B cell (primary cell): ENCODE results near the gene MEPCE. TPM values are rescaled to one million over a fixed set of nuclear protein-coding genes. Genes with fewer than 3 reads are reported as not detected.

ENCODE experiments used
- ATAC-seq: fragments of 200-7000 bp; cut with Tn5 transposase; one replicate; pipeline ENCODE4 v1.10.0; 2021; ENCODE audit warnings: low read depth, mild to moderate bottlenecking, moderate number of reproducible peaks, moderate library complexity
- CTCF ChIA-PET: fragments of 350-600 bp; sonication (Branson Sonifier 250); formaldehyde crosslinking; loops from one replicate; lab custom pipeline; 2021; ENCODE audit warnings: antibody characterized with exemption, inconsistent platforms; lab: Charles Lee
- POLR2A ChIA-PET: fragments of 350-600 bp; sonication (Branson Sonifier 250); formaldehyde crosslinking; loops from one replicate; lab custom pipeline; 2021; ENCODE audit warnings: antibody characterized with exemption; lab: Charles Lee
- DNase-seq: peaks from one replicate; pipeline ENCODE4 v3.0.0; 2013
- H2AFZ ChIP-seq: 2 replicates; pipeline ENCODE4 v1.6.1; 2012; ENCODE audit warnings: mild to moderate bottlenecking, low read depth, low read length; ENCODE audit not compliant: insufficient read depth, poor library complexity, severe bottlenecking
- H3K27ac ChIP-seq, 2 donors: 1 replicate in 1 of 2; 2 replicates in 1 of 2; pipeline ENCODE4 v1.5.1; 2012 to 2013; ENCODE audit warnings: low read length in 2 of 2, mild to moderate bottlenecking in 2 of 2, moderate library complexity in 1 of 2
- H3K27me3 ChIP-seq, 4 experiments: fragments of 200-600 bp in 1 of 4; sonication (generic) in 1 of 4; replicated peaks in 1 of 4; 1 replicate in 2 of 4; 2 replicates in 2 of 4; pipeline versions ENCODE4 v1.6.1 to v1.7.0; 2013 to 2016; ENCODE audit warnings: low read length in 3 of 4, mild to moderate bottlenecking in 2 of 4, mixed read lengths in 1 of 4, moderate library complexity in 1 of 4; ENCODE audit not compliant: insufficient read depth in 4 of 4, control insufficient read depth in 3 of 4; ENCODE audit errors: control extremely low read depth in 1 of 4
- H3K36me3 ChIP-seq, 2 experiments: replicated peaks in 1 of 2; 1 replicate in 1 of 2; 2 replicates in 1 of 2; pipeline versions ENCODE4 v1.6.1 to v1.7.1; 2013; ENCODE audit warnings: low read length in 1 of 2; ENCODE audit not compliant: insufficient read depth in 2 of 2, control insufficient read depth in 1 of 2; ENCODE audit errors: control extremely low read depth in 1 of 2, extremely low read depth in 1 of 2
- H3K4me1 ChIP-seq, 2 donors: fragments of 200-600 bp in 1 of 2; sonication (generic) in 1 of 2; 1 replicate in 1 of 2; 2 replicates in 1 of 2; pipeline versions ENCODE4 v1.5.1 to v1.6.1; 2013 to 2017; ENCODE audit warnings: low read length in 2 of 2; ENCODE audit not compliant: control insufficient read depth in 2 of 2, insufficient read depth in 2 of 2
- H3K4me2 ChIP-seq: replicated peaks from 2 replicates; pipeline ENCODE3; 2012; ENCODE audit warnings: mild to moderate bottlenecking, low read depth, low read length; ENCODE audit not compliant: poor library complexity, severe bottlenecking
- H3K4me3 ChIP-seq, 5 experiments: fragments of 200-600 bp in 1 of 5; sonication (generic) in 1 of 5; 1 replicate in 3 of 5; 2 replicates in 2 of 5; pipeline versions ENCODE4 v1.5.1 to v1.7.0; 2011 to 2016; ENCODE audit warnings: low read length in 4 of 5, mild to moderate bottlenecking in 4 of 5, low read depth in 2 of 5, control low read depth in 1 of 5, moderate library complexity in 1 of 5; ENCODE audit not compliant: insufficient read depth in 1 of 5; ENCODE audit errors: control extremely low read depth in 1 of 5, extremely low read depth in 1 of 5
- H3K79me2 ChIP-seq: fragments of 200-600 bp; sonication (generic); one replicate; pipeline ENCODE4 v1.6.0; 2016; ENCODE audit warnings: low read length; ENCODE audit not compliant: control insufficient read depth, insufficient read depth
- H3K9ac ChIP-seq: fragments of 200-600 bp; sonication (generic); 2 replicates; pipeline ENCODE4 v1.6.1; 2017; ENCODE audit warnings: mild to moderate bottlenecking, low read length, moderate library complexity
- H3K9me3 ChIP-seq, 3 donors: one replicate each; pipeline versions ENCODE4 v1.6.1 to v1.7.1; 2013; ENCODE audit warnings: low read length in 2 of 3; ENCODE audit not compliant: control insufficient read depth in 2 of 3, insufficient read depth in 1 of 3; ENCODE audit errors: control extremely low read depth in 1 of 3
- H4K20me1 ChIP-seq: 2 replicates; pipeline ENCODE4 v1.6.0; 2012; ENCODE audit warnings: mild to moderate bottlenecking, low read length; ENCODE audit not compliant: insufficient read depth, control insufficient read depth, poor library complexity, severe bottlenecking
- H3K27ac Mint-ChIP-seq: one replicate; pipeline ENCODE4 v1.8.0; 2021; ENCODE audit warnings: mixed read lengths
- H3K27me3 Mint-ChIP-seq: one replicate; pipeline ENCODE4 v1.8.0; 2021; ENCODE audit warnings: mixed read lengths
- H3K4me1 Mint-ChIP-seq: one replicate; pipeline ENCODE4 v1.8.0; 2021; ENCODE audit warnings: mixed read lengths
- H3K4me3 Mint-ChIP-seq: one replicate; pipeline ENCODE4 v1.8.0; 2021; ENCODE audit warnings: mixed read lengths
- H3K9me3 Mint-ChIP-seq: one replicate; pipeline ENCODE4 v1.8.0; 2022; ENCODE audit warnings: mixed read lengths; ENCODE audit not compliant: insufficient read depth
- CTCF ChIP-seq: fragments of 200-600 bp; IDR thresholded peaks from one replicate; pipeline ENCODE4 v1.8.0; 2022; ENCODE audit warnings: antibody characterized with exemption, mild to moderate bottlenecking
- EZH2 ChIP-seq: IDR thresholded peaks from 2 replicates; pipeline ENCODE4 v1.6.1; 2012; ENCODE audit warnings: borderline replicate concordance, low read depth, mild to moderate bottlenecking, moderate library complexity, low read length; ENCODE audit not compliant: insufficient read depth, poor library complexity, severe bottlenecking
- WGBS: methylation state at CpG from one replicate; pipeline ENCODE4 v1.1.5; 2013; ENCODE audit warnings: missing lambda C conversion rate; ENCODE audit not compliant: insufficient coverage; 5-methylcytosine and 5-hydroxymethylcytosine counted together
- intact Hi-C: fragments of 100-400 bp; cut with micrococcal nuclease; formaldehyde crosslinking; loops from one replicate; pipeline ENCODE4 v1.10.0; 2022
- polyA plus RNA-seq: library from polyadenylated mRNA; depleted of rRNA; stranded (reverse); fragments of >200 nt; gene quantifications from 2 replicates; pipeline ENCODE4 v1.2.3, GENCODE V29; 2012
- total RNA-seq, 2 donors: library from RNA; stranded (reverse); fragments of 120-200 nt in 1 of 2; gene quantifications; 1 replicate in 1 of 2; 2 replicates in 1 of 2; pipeline versions ENCODE4 v1.2.3 to v1.2.4, GENCODE V29; 2013 to 2022

MEPCE gene
- total and polyA plus RNA-seq, 2 donors (not counting 1 experiment from before 2014, with no cell fraction given) = 54.5 to 90.6 TPM

GRCh38 chr7:100441641-100442535, 12.3 kb downstream of the MEPCE start:
- TF ChIP-seq EZH2 (no peak), CTCF (no peak)
- Histone ChIP-seq H2AFZ (no peak overlapping the region), H3K27ac (no peak overlapping the region), H3K36me3 (no peaks in the 10 kb centered on the region), H3K4me3 (no peak overlapping the region), H3K9me3 (no peaks in the 10 kb centered on the region), H4K20me1 (no peaks in the 10 kb centered on the region), H3K4me2 (no peak overlapping the region), H3K79me2 (no peaks in the 10 kb centered on the region), H3K27me3 (no peaks in the 10 kb centered on the region), H3K4me1 (peaks cover 15 to 25% of the 10 kb centered on the region in 2 donors), H3K9ac (no peak overlapping the region)
- Mint-ChIP-seq H3K27me3 (no peaks in the 10 kb centered on the region), H3K9me3 (no peaks in the 10 kb centered on the region), H3K4me1 (peaks cover 14% of the 10 kb centered on the region), H3K27ac (no peak overlapping the region), H3K4me3 (no peak overlapping the region)
- 97% methylated on average over 6 of the region's 11 CpGs for WGBS
- POLR2A ChIA-PET = interaction anchor here (1.3 to 1.5 kb wide), 2 partner anchors 8 to 14 kb away, joined by 3 read pairs; partner anchors contain the start of gene ZCWPW1
- intact Hi-C loops = no loop called here
- no peak for ATAC-seq
- DNase-seq = no peak
- CTCF ChIA-PET = interaction anchor here (0.8 to 1.1 kb wide), 2 partner anchors 118 to 309 kb away, joined by 3 to 4 read pairs; no protein-coding TSS in a partner anchor
